ENCODE data around the gene PTOV1.
"Not testable (repeated sequence)": the region's sequence is repeated elsewhere in the genome, so short reads cannot be mapped to it uniquely, and the experiment has no call there.

- TF ChIP-seq CTCF (IDR thresholded peaks at IDR 0.05; ENCODE audit: insufficient read depth, low read length); GABPA (IDR thresholded peaks at IDR 0.05; ENCODE audit: low read depth); POLR2AphosphoS5 (IDR thresholded peaks at IDR 0.05; ENCODE audit: low read depth); SPI1 (IDR thresholded peaks at IDR 0.05; ENCODE audit: borderline replicate concordance, low read depth); REST (IDR thresholded peaks at IDR 0.05; ENCODE audit: insufficient replicate concordance, low read depth): not testable (repeated sequence)
Measured at GRCh38 chr19:49819452-49820115, 31.4 kb upstream of the PTOV1 start.
